ENCODE data around the gene SMIM3. TPM values are rescaled to one million over a fixed set of nuclear protein-coding genes. Genes with fewer than 3 reads are reported as not detected.
A peak's percentile ranks its signal among the peaks of the same experiment; 100 is the strongest.

Gene SMIM3
- total and polyA plus RNA-seq, 2 of the 13 experiments (the other 11 are each of a cell fraction or from before 2014, with no cell fraction given): 11.6 to 96.7 TPM

- TF ChIP-seq UBTF (CRISPR knock-in tag; IDR thresholded peaks at IDR 0.05) (peak; percentile 93), HMG20B (CRISPR knock-in tag; conservative IDR thresholded peaks at IDR 0.05) (0 out of 2 replicates have a peak, but pooled peaks have one; percentile 30), E2F5 (CRISPR knock-in tag; conservative IDR thresholded peaks at IDR 0.05) (peak; percentile 52; the same call in 1 of the 2 replicates), HOXD1 (CRISPR knock-in tag; IDR thresholded peaks at IDR 0.05) (peak; percentile 65; the same call in 1 of the 2 replicates), ZNF790 (CRISPR knock-in tag; IDR thresholded peaks at IDR 0.05; ENCODE audit: borderline replicate concordance) (no peak; the same call in 1 of the 2 replicates), PAXIP1 (CRISPR knock-in tag; conservative IDR thresholded peaks at IDR 0.05) (peak; percentile 38), ZNF292 (CRISPR knock-in tag; IDR thresholded peaks at IDR 0.05; ENCODE audit: borderline replicate concordance, low read depth) (peak; percentile 70), ZNF530 (CRISPR knock-in tag; IDR thresholded peaks at IDR 0.05; ENCODE audit: low read depth) (0 out of 2 replicates have a peak, but pooled peaks have one; percentile 44), ZBTB44 (CRISPR knock-in tag; IDR thresholded peaks at IDR 0.05) (no peak), TFDP2 (CRISPR knock-in tag; IDR thresholded peaks at IDR 0.05) (peak; percentile 76), ZNF674 (CRISPR knock-in tag; IDR thresholded peaks at IDR 0.05; ENCODE audit: low read depth) (0 out of 2 replicates have a peak, but pooled peaks have one; percentile 51), ERF (CRISPR knock-in tag; IDR thresholded peaks at IDR 0.05) (peak; percentile 31; the same call in 1 of the 2 replicates), ZBTB39 (CRISPR knock-in tag; IDR thresholded peaks at IDR 0.05) (0 out of 2 replicates have a peak, but pooled peaks have one; percentile 37)
These were observed at the start of gene SMIM3 (continued) for GRCh38 chr5:150778517-150779396.

Measured in HepG2 (cell line).